Body of pancreas (tissue), 4 donors: ENCODE data around the gene GUCY2F.

Experiments
- POLR2A ChIP-seq, 3 donors: fragments of 450-650 bp; IDR thresholded peaks; one replicate each; pipeline ENCODE4 v1.6.1; 2016; ENCODE audit warnings: antibody characterized with exemption in 3 of 3, mild to moderate bottlenecking in 2 of 3
- TF ChIP-seq, protein P1 (sequence below), 7 experiments: fragments of 450-650 bp in 4 of 7; fragments of 200-600 bp in 3 of 7; sonication (generic) in 3 of 7; IDR thresholded peaks; one replicate each; pipeline ENCODE4 v1.5.1; 2016 to 2019; ENCODE audit warnings: antibody characterized with exemption in 7 of 7

DNA sequence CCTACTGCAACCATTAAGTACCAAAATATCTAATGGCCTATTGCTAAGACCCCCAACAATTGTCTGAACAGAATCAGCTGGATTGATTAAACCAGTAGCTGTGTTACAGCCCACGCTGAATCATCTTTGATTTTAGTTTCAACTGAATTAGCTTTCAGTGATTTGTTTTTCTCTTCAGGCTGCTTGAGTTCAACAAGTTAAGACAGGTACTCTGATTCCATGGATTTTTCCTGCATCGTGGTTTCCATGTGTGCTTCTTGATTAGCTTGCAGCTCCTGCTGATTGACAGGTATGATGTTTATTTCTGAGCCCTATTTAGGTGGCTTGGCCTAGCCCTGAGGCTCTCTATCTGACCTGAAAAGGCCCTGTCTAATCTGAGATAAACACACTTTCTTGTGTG lies 91.3 kb downstream of the GUCY2F start:
- TF ChIP-seq, protein P1, sequence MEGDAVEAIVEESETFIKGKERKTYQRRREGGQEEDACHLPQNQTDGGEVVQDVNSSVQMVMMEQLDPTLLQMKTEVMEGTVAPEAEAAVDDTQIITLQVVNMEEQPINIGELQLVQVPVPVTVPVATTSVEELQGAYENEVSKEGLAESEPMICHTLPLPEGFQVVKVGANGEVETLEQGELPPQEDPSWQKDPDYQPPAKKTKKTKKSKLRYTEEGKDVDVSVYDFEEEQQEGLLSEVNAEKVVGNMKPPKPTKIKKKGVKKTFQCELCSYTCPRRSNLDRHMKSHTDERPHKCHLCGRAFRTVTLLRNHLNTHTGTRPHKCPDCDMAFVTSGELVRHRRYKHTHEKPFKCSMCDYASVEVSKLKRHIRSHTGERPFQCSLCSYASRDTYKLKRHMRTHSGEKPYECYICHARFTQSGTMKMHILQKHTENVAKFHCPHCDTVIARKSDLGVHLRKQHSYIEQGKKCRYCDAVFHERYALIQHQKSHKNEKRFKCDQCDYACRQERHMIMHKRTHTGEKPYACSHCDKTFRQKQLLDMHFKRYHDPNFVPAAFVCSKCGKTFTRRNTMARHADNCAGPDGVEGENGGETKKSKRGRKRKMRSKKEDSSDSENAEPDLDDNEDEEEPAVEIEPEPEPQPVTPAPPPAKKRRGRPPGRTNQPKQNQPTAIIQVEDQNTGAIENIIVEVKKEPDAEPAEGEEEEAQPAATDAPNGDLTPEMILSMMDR (IDR thresholded peaks at IDR 0.05) = no peak
- no peak for TF ChIP-seq POLR2A (IDR thresholded peaks at IDR 0.05)
